Lower lobe of right lung (tissue), 2 donors: ENCODE measurements around the gene TMEM132D. TPM values are rescaled to one million over a fixed set of nuclear protein-coding genes. Genes with fewer than 3 reads are reported as not detected.

Experiments
- ATAC-seq, 2 donors: fragments of 200-7000 bp; cut with Tn5 transposase; one replicate each; pipeline ENCODE4 v1.9.1; 2020 to 2022; ENCODE audit warnings: mild to moderate bottlenecking in 2 of 2, moderate library complexity in 2 of 2
- DNase-seq: peaks from one replicate; pipeline ENCODE4 v3.0.0-alpha.2; 2020
- H3K27ac ChIP-seq: fragments of 200-600 bp; one replicate; pipeline ENCODE4 v1.8.0; 2022
- H3K27me3 ChIP-seq: fragments of 200-600 bp; one replicate; pipeline ENCODE4 v1.8.0; 2022; ENCODE audit warnings: low read depth
- H3K36me3 ChIP-seq: fragments of 200-600 bp; one replicate; pipeline ENCODE4 v1.8.0; 2022; ENCODE audit warnings: mild to moderate bottlenecking
- H3K4me1 ChIP-seq: fragments of 200-600 bp; one replicate; pipeline ENCODE4 v1.8.0; 2022
- H3K4me3 ChIP-seq: fragments of 200-600 bp; one replicate; pipeline ENCODE4 v1.8.0; 2022; ENCODE audit warnings: mild to moderate bottlenecking
- H3K9me3 ChIP-seq: fragments of 200-600 bp; one replicate; pipeline ENCODE4 v1.8.0; 2022
- intact Hi-C: fragments of 100-400 bp; cut with DNase I; formaldehyde crosslinking; loops from one replicate; pipeline ENCODE4 v1.11.0; 2022
- total RNA-seq: library from RNA; stranded (reverse); fragmentation: NEBNext Ultra II Directional; extraction: Animal tissue kit (Norgen Biotek cat#: 25700); gene quantifications from one replicate; pipeline ENCODE4 v1.2.1, GENCODE V29; 2021
- TF ChIP-seq, protein P1 (sequence below): fragments of 200-600 bp; IDR thresholded peaks from one replicate; pipeline ENCODE4 v1.8.0; 2022; ENCODE audit warnings: antibody characterized with exemption, mild to moderate bottlenecking
- donor health status: DM: no; HTN: yes; CAD: no; lungs with severe emphysema.

Gene TMEM132D
- total RNA-seq, 1 donor from 2014 or later, result 0.06 TPM

DNA sequence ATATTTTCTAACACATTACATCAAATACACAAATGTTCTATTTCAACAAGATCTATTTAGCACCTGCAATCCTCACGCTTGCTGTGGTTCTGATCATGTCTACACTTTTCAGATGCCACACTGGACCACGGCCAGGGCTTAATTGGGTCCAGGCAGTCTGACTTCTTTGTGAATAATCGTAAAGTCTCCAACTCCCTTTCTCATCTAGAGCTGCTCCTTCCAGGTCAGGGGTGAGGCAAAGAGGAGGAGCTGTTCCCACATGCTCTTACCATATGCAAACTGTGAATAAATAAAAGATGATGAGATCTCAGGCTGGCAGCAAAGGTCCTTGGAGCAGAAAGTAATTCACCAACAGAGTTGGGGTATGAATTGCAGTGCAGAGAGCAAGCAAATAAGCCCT lies 733.9 kb downstream of the TMEM132D start:
- ATAC-seq, result no peak

GRCh38 chr12:129163861-129164260 lies 740.0 kb downstream of the TMEM132D start:
- H3K9me3 ChIP-seq, result no peaks in the 10 kb centered on the region
- DNase-seq (no peak), ATAC-seq (no peak)
- no peaks in the 10 kb centered on the region for H3K4me1 ChIP-seq
- intact Hi-C loops, result no loop called here
- H3K27me3 ChIP-seq, result no peaks in the 10 kb centered on the region
- H3K36me3 ChIP-seq, result no peaks in the 10 kb centered on the region
- no peak overlapping the region for H3K4me3 ChIP-seq
- TF ChIP-seq, protein P1, sequence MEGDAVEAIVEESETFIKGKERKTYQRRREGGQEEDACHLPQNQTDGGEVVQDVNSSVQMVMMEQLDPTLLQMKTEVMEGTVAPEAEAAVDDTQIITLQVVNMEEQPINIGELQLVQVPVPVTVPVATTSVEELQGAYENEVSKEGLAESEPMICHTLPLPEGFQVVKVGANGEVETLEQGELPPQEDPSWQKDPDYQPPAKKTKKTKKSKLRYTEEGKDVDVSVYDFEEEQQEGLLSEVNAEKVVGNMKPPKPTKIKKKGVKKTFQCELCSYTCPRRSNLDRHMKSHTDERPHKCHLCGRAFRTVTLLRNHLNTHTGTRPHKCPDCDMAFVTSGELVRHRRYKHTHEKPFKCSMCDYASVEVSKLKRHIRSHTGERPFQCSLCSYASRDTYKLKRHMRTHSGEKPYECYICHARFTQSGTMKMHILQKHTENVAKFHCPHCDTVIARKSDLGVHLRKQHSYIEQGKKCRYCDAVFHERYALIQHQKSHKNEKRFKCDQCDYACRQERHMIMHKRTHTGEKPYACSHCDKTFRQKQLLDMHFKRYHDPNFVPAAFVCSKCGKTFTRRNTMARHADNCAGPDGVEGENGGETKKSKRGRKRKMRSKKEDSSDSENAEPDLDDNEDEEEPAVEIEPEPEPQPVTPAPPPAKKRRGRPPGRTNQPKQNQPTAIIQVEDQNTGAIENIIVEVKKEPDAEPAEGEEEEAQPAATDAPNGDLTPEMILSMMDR, result no peak
- no peak overlapping the region for H3K27ac ChIP-seq

More for the DNA sequence above, 733.9 kb downstream of the TMEM132D start:
- Histone ChIP-seq H3K27me3 (no peaks in the 10 kb centered on the region), H3K9me3 (no peaks in the 10 kb centered on the region), H3K36me3 (no peaks in the 10 kb centered on the region), H3K27ac (no peak overlapping the region), H3K4me1 (no peaks in the 10 kb centered on the region), H3K4me3 (no peak overlapping the region)
- intact Hi-C loops, result no loop called here
- TF ChIP-seq, protein P1, result no peak
- no peak for DNase-seq

DNA sequence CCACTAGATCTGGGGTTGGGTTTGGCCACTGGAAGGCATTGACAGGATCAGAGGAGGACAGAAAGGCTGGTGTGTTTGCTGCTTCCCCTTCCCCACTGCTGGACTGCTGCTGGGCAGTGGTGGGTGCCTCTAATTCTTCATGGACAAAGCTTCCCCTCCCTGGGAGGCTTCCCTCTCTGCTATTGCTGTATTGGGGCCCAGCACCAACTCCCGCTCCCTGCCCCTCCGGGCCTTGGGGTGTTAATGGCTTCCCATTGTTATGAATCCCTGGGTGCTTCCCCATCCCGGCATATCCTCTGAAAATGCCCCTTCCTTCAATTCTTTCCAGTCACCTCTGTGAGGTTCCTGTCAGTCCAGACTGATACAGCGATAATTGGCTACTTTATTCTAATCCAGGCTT lies 740.4 kb downstream of the TMEM132D start:
- TF ChIP-seq, protein P1, result no peak
- Histone ChIP-seq H3K9me3 (no peaks in the 10 kb centered on the region), H3K27me3 (no peaks in the 10 kb centered on the region), H3K4me1 (no peaks in the 10 kb centered on the region), H3K4me3 (no peak overlapping the region), H3K36me3 (no peaks in the 10 kb centered on the region), H3K27ac (no peak overlapping the region)
- intact Hi-C loops, result no loop called here
- DNase-seq (no peak), ATAC-seq (no peak)

- no peak for DNase-seq
- H3K27me3 ChIP-seq, result no peaks in the 10 kb centered on the region
- intact Hi-C loops, result no loop called here
- TF ChIP-seq, protein P1, result no peak
- no peaks in the 10 kb centered on the region for H3K9me3 ChIP-seq
- H3K36me3 ChIP-seq, result no peaks in the 10 kb centered on the region
- no peak for ATAC-seq
- H3K27ac ChIP-seq, result no peak overlapping the region
- H3K4me3 ChIP-seq, result no peak overlapping the region
- H3K4me1 ChIP-seq, result no peaks in the 10 kb centered on the region
Measured at GRCh38 chr12:129162805-129163204, 741.0 kb downstream of the TMEM132D start.

GRCh38 chr12:129161511-129161910 lies 742.3 kb downstream of the TMEM132D start:
- intact Hi-C loops, result no loop called here
- ATAC-seq (no peak), DNase-seq (no peak)
- H3K4me3 ChIP-seq, result no peak overlapping the region
- no peaks in the 10 kb centered on the region for H3K27me3 ChIP-seq
- TF ChIP-seq, protein P1, result no peak
- no peak overlapping the region for H3K27ac ChIP-seq
- H3K4me1 ChIP-seq, result no peaks in the 10 kb centered on the region
- no peaks in the 10 kb centered on the region for H3K9me3 ChIP-seq
- H3K36me3 ChIP-seq, result no peaks in the 10 kb centered on the region

- intact Hi-C loops, result no loop called here
Measured at GRCh38 chr12:129160282-129160681, 743.5 kb downstream of the TMEM132D start.

More at GRCh38 chr12:129160282-129160681, 743.5 kb downstream of the TMEM132D start:
- no peaks in the 10 kb centered on the region for H3K4me1 ChIP-seq
- H3K36me3 ChIP-seq, result no peaks in the 10 kb centered on the region
- no peak overlapping the region for H3K4me3 ChIP-seq
- no peak for DNase-seq
- H3K27me3 ChIP-seq, result no peaks in the 10 kb centered on the region
- no peaks in the 10 kb centered on the region for H3K9me3 ChIP-seq
- no peak overlapping the region for H3K27ac ChIP-seq
- TF ChIP-seq, protein P1, result no peak
- ATAC-seq, result no peak
